ENCODE data around the gene ATG4D.
"Not testable (repeated sequence)": the region's sequence is repeated elsewhere in the genome, so short reads cannot be mapped to it uniquely, and the experiment has no call there.

The ATG4D gene

DNA sequence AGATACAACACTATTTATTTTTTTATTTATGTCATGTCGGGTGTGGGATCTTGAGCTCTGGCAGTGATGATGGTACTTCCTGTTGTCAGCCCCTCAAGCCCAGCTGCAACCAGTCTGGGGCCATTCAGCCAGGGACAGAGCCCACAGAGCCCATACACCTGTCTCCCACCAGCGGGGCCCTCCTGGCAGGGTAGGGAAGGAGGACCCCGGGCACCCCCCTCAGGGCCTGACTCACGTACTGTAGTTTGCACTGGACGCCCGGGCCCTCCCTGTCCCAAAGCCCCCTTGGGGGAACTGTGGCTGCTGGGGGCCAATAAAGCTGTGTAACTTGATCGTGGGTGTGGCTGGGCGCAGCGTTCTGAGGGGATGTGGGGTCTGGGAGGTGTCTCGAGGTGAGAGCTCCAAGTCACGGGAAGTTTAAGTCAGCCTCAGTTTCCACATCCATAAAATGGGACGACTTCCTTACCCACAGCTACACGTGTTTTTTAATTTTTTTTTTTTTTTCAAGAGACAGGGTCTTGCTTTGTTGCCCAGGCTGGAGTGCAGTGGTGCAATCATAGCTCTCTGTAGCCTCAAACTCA, 9.5 kb downstream of the ATG4D start:
- DNase-seq = no peak

DNA sequence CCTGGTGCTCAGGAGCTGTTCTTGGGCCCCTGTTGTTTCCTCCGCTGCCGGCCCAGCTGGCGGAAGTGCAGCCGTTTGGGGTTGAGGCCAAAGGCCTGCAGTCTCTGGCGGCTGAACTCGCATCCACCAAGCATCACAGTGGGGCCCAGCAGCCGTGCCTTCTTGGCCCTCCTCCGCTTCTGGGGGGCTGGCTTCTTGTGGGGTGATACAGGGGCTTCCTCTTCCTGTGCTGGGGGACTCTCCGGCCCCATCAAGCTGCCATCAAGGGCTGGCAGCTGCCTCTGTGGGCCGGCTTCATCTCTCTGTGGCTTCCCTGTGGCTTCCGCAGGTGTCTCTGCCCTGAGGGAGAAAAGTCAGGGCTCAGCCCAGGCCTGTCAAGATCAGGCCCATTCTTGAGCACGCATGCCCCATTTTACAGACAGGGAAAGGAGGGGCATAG, 10.3 kb downstream of the ATG4D start:
- no peak for DNase-seq

DNA sequence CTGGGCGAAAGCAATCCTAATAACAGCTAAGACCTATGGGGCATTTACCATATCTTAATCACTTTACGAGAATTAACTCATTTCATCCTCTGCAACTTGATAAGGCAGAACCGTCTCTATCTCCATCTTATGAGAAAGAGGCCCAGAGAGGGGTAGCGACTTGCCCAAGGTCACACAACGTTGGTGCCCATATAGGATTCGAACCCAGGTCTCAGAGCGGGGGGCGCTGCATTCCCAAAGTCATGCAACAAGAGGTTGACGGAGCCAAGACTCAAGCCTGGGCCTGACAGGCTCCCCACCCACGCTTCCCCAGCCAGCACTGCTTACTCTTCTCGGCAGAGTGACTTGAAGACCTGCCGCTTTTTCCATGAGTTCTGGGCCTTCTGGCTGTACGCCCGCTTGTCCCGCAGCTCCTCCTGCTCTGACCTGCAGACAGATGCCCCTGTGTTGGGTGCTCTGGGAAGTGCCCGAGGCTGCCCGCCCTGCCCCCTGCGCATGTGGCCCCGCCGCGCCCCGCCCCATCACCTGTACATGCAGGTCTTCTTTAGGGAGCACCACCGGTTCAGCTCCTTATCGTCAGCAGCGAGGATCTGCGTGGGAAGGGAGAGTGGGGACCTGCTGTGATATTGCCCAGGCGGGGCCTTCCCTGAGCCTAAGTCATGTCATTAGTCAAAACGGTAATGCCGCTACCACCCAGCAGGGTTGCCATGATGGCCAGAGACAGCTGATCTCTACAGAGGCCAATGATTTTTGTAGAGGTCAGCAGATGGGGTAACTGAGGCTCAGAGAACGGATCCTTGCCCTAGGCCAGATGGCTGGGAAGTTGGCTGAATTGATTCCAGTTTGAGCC, 11.3 kb downstream of the ATG4D start:
- no peak for DNase-seq

DNA sequence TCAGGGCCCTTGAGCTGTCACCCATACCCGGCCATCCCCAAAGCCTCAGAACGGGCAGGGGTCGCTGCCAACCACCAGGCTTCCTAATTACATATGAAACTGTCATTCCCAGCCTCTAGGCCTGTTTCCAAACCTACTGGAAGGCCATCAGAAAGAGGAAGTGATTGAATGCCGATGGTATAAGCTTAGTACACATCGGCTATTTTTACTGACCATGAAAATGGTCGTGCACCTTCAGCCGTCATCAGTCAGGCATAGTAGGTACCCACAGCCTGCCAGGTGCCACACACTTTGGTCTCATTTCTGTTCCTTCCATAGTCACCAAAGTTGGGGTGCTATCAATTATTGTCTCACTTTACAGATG, 11.9 kb downstream of the ATG4D start:
- DNase-seq = no peak

DNA sequence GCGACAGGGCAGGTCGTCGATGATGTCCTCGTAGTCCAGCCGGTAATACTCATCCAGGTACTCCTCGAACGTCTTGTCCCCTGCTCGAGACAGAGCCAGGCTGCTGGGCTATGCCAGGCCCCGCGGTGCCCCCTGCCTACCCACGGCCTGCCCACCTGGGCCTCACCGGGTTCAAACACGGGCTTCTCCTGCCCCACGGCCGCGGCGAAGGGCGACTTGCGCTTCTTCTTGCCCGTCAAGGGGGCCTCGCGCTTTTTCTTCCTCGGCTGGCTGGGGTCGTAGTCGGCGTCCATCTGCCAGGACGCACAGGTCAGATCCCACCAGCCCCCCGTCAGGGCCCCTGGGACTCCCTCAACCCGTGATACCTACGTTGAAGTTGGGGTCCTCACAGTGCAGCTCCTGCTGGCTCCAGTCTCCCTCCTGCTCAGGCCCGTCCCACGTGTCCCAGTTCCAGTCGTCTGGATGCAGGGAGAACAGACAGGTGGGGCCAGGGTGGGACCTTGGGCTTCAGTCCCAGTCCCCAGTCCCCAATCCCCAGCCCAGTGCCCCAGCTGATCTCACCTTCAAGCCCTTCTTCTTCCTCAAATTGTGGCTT, 14.0 kb downstream of the ATG4D start:
- no peak for DNase-seq

DNA sequence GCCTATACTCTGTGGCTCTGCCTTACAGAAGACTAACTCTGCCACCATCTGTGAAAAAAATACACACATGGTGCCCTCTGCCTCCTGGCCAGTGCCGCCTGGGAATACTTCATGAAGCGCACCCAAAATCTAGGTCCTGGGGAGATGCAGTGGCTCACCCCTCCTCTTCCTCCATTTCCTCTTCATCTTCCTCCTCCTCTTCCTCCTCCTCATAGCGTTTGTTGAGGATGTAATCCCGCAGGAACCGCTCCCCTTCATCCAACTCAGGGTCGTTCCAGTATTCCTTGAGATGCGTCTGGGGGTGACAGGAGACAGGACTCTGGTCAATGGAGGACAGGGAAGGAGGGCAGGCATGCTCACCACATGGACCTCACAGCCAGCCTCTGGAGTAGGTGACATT, 16.4 kb downstream of the ATG4D start:
- no peak for DNase-seq

DNA sequence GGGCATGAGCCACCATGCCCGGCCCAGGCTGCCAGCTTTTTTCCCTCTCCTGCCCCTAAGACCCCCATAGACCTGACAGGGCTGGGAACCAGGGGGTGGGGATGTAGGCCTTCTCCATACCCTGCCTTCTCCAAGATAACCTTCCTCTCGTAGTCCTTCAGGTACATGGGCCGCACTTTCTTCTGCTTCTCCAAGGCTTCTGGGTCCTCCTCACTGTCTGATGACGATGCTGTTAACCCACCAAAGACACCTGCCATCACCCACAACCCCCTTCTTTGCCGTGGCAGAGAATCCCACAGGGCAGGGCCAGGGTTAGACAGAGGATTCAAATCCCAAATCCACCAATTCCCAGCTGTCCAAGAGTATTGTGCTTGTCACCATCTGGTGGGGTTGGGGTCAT, 18.9 kb downstream of the ATG4D start:
- DNase-seq = no peak

DNA sequence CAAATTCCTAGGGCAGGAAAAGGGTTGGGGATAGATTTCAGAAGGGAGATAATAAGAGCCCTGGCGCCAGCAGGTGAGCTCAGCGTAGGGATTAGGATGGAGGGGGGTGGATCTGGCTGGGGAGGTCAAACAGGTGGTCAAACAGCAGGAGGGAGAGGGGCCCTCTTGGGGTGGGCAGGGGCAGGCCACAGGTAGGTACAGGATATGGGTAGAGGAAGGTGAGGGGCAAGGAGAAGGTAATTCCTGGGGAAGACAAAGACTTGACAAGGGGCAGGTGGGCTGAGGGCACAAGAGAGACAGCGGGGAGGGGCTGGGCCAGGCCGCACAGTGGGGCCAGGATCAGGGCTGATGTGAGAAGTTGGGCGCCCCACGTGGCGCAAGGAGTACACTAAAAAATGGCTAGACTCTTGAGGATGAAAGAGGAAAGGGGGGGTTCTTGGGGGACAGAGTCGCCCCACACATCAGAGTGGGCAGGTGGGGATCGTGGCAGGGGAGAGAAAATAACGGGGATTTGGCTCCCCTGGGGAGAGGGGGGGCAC, 21.4 kb downstream of the ATG4D start:
- DNase-seq = no peak

DNA sequence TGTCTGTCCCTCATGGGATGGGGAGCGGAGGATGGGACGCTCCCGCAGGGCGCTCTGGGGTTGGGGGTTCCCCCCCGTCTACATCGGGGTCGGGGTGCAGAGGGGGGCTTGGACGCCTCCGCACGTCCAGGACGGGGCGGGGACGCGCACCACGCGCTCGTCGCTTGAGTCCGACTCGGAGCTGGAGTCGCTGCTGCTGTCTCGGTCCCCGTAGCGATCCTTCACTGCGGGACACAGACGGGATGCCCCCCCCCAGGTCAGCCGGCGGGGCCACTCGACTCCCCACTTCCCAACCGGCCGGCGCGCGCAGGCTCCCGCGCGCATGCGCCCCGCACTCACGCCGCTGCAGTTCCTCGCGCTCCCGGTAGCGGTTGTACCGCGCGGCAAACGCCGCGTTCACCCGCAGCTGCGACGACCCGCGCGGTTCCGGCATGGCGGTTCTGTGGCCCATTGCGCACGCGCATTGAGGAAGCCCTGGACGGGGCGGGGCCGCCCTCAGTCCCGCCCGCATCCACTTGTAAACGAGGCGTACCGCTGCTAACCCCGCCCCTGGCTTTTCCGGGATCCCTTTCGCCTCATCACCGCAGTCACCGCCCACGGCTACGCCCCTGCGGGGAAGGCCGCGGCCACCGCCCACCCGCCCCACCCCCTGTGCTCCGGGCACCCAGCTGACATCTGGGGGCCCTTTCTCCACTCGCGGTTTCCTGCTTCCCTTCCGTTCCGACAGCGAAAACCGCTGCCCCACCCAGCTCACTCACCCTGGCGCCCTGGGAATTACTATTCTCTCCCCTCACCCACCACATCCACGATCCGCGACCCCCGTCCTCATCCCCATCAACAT, 22.1 kb downstream of the ATG4D start, which contains the start of gene KRI1:
Gene KRI1 (minus strand): TSS at position 444 of the 841 bp plus-strand sequence. CDS start 11 bp downstream, at position 433.
- DNase-seq = peak; percentile 99

DNA sequence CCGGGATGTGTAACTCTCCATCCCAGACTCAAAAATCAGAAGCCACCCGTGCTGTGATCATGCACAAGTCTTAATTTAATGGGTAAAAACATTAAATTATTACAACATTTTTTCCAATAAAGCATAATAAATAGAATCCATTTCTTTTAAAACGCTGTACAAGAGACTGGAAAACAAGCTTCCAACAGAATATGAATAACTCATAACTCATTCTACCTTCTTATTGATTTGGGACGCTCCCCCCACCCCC, 22.6 kb downstream of the ATG4D start:
- no peak for DNase-seq

DNA sequence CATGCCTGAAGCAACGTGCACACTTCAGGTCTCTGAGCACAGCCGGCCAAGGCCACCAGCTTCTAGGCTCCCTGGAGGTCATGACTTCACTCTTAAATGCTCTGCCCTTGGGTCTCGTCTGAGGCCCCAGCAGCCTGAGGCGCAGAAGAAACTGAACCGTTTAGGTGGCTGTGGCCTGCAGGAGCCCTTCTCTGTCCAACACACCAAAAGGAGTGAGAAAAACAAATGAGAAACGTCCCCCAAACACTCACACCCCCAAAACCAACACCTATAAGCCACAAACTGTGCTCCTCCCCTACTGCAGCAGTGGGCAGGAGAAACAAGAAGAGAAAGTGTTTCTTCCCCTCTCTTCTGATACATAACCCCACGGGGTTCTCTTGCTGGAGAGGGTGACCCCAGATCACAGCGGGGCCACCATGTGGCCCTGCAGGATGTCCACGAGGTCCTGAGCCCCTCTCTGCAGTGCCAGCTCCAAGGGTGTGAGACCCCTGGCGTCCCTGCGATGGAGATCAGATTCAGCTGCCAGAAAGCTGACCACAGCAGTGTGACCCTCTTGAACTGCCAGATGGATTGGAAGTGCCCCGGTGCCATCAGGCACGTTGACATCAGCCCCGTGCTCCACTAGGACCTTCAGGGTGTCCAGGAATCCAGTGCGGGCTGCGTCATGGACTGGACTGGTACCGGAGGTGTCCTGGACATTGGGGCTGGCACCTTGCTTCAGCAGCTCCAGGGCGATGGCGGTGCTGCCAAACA, 23.1 kb downstream of the ATG4D start:
- no peak for DNase-seq

DNA sequence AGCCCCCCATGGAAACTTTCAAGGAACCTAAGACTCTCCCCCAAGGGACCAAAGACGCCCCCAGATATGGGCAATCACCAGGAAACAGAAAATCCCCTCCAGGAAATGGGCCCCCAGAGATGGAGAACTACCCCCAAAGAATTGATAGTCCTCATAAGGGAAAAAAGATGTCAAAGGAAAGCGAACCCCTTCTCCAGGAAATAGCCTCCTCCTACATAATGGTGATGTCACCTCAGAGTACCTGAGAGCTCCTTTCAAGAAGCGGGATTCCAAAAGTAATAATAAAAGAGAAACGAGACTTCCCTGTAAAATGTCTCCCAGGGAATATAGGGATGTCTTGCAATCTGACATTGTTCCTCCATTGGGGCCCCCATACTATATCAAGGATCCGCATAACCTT, 24.0 kb downstream of the ATG4D start:
- no peak for DNase-seq

DNA sequence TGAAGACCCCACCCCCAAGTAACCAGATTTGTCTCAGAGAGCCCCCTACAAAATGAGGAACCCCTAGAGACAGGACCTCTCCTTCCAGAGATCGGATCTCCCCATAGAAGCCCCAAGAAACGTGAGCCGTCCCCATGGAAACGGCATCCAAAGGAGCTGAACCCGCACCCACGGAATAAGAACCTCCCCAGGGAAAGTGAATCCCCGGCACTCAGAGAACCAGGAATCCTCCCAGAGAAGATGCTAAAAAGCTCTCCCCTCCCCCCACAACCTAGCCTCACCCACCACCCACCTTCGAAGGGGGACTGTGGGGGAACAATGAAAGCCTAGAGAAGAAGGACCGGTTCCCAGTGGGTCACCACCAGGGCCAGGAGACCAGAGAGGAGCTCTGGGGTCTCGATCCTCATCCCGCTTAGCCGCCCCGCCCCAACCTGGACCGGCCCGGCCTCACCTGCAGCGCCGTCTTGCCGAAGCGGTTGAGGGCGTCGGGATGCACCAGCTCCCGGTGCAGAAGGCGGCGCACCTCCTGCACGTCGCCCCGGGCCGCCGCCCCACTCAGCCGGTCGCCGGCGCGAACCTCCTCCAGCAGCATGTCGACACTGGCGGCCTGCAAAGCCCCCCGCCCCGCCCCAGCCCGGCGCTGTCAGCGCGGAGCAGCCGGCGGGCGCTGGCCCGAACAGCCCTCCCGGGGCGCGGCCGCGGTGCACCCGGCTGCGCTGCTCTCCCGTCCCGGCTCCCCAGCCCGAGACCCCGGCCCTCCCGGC, 24.5 kb downstream of the ATG4D start:
- no peak for DNase-seq

DNA sequence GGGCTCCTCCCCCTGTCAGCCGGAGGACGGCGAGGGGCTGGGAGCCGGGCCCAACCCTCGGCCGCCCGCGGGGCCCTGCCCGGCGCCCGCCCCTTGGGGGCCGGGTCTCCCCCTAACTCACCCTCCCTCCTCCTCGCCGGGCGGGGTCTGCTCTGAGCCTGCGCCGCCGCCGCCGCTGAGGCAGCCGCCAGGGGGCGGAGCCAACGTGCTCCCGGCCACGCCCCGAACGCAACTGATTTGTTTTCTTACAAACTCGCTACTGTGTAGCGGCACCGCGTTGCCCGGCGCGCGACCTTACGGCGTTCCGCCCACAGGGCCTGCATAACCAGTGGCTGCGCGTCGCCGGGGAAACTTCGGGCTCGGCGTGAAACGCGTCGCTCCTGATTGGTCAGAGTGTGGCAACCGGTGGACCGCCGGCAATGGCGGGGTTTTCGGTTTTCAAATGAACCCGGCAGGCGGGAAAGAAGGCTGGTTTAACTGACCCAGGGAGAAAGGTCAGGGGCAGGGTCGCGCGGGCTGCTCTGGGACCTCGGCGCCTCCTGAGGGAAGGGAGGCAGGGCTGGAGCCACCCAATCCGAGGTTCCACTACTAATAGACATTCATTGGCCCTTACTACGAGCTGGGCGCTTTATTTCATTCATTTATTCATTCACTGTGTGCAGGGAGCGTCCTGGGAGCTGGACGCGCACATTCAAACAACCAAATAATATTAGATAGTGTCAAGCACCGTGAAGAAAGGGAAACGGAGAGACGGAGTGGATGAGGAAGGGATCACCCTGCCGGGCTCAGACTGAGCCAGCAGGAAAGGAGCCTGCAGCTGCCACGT, 25.3 kb downstream of the ATG4D start, which contains the start of gene CDKN2D:
Gene CDKN2D (minus strand): TSS at position 154 of the 826 bp plus-strand sequence. CDS start 326 bp downstream, outside the sequence.
- DNase-seq = peak; percentile 99

DNA sequence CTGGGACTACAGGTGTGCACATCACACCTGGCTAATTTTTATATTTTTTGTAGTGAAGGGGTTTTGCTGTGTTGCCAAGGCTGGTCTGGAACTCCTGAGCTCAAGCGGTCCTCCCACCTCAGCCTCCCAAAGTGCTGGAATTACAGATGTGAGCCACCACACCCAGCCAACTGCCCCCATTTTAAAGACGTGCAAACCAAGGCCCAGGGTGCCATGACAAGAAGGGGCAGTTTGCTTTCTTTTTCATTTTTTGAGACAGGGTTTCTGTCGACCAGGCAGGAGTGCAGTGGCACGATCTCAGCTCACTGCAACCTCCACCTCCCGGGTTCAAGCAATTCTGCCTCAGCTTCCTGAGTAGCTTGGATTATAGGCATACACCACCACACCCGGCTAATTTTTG, 30.1 kb downstream of the ATG4D start:
- DNase-seq = not testable (repeated sequence)

DNA sequence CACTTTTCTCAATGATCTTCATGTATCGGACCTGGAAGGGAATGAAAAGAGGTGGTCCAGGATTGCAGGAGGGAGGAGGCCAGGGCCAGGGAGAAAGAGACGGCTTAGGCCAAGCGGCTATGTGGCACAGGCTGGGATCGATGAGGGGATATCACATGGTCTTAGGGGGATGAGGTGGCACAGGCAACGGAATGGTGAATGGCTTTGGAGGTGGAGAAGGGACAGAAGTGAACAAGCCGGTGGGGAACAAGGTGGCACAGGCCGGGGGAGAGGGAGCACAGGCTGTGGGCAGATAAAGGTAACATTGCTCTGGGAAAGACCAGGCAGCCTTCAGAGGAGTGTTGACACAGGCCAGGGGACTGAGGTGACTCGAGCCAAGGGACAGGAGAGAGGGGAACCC, 30.8 kb downstream of the ATG4D start:
- DNase-seq = no peak

DNA sequence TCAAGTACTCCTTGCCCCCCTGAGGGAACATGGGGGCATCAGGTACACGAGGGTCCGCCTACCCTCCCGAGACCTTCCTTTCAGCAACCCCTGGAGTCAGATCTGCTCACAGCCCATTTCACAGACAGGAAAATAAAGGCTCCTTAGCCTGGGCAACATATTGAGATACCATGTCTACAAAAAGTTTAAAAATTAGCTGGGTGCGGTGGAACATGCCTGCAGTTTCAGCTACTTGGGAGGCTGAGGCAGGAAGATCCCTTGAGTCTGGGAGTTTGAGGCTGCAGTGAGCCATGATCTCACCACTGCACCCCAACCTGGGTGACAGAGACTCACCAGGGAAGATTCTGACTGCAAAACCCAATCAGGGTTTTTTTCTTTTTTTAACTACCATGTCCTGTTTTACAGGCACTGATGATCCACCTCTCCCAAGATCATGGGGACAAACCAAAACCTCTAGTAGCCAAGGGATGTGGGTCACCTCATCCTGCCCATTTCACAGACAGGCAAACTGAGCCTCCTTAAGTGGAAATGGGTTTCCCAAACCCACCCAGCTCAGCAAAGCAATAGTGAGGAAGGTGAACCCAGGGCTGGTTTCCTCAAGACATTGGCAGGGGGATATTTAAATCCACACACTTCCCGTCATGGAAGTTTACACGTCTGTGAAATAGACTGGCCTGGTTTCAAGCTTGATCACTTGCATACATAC, 31.5 kb downstream of the ATG4D start:
- DNase-seq = no peak

DNA sequence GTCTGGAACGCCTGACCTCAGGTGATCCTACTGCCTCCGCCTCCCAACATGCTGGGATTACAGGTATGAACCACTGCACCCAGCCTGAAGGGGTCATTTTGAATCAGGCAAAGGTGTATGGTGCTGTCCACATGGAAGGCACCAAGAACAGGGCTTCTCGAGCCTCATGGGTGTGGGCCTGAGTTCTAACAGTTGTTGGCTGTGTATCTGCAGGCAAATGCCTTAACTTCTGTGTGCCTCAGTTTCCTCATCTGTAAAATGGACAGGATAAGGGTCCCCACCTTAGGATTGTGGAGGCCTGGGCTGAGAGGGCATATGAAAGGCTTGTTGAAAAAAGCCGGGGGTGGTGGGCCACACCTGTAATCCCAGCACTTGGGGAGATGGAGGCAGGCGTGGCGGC, 34.2 kb downstream of the ATG4D start:
- DNase-seq = no peak

DNA sequence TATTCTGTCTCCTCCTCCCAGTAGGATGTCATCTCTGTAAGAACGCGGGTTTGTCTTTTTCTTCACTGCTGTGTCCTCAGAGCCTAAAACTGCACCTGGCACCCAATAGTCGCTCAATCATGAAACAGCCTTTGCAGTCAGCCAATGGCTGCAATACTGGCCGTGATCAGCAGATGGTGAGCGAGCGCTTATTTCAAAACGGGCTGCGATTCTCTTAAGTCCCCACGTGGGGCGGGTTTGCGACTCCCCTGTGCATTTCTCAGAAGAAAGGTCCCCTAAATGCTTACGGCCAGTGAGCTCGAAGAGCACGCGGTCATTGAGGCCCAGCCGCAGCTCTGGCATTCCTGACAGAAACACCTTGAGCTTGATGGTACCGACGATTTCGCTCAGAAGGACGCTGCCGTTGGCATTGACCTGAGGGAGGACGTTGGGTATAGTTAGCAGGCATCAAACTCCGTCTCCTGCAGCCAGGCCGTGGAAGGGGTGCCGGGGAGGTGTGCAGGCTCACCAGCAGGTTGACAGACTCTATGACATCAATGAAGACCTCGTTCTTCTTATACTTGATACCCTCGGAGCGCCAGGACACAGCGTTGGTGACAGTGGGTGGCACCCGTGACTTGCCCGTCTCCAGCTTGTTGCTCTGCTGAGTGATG, 37.4 kb downstream of the ATG4D start:
- DNase-seq = peak; percentile 90

Data from right forelimb (tissue), 1 donor.